ENCODE measurements around the gene HSDL1.
"Not testable (repeated sequence)": the region's sequence is repeated elsewhere in the genome, so short reads cannot be mapped to it uniquely, and the experiment has no call there.

DNA sequence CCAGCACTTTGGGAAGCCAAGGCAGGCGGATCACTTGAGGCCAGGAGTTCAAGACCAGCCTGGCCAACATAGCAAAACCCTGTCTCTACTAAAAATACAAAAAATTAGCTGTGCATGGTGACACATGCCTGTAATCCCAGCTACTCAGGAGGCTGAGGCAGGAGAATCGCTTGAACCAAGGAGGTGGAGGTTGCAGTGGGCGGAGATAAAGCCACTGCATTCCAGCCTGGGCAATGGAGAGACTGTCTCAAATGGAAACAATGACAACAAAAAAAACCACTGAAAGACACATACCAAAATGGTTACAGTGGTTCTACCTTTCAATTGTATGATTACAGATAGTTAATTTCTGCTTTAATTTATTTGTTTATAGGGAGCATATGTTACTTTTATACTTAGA lies 33.0 kb downstream of the HSDL1 start:
- TF ChIP-seq, protein P1, sequence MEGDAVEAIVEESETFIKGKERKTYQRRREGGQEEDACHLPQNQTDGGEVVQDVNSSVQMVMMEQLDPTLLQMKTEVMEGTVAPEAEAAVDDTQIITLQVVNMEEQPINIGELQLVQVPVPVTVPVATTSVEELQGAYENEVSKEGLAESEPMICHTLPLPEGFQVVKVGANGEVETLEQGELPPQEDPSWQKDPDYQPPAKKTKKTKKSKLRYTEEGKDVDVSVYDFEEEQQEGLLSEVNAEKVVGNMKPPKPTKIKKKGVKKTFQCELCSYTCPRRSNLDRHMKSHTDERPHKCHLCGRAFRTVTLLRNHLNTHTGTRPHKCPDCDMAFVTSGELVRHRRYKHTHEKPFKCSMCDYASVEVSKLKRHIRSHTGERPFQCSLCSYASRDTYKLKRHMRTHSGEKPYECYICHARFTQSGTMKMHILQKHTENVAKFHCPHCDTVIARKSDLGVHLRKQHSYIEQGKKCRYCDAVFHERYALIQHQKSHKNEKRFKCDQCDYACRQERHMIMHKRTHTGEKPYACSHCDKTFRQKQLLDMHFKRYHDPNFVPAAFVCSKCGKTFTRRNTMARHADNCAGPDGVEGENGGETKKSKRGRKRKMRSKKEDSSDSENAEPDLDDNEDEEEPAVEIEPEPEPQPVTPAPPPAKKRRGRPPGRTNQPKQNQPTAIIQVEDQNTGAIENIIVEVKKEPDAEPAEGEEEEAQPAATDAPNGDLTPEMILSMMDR (IDR thresholded peaks at IDR 0.05; ENCODE audit: borderline replicate concordance, extremely low read depth, low read length, poor library complexity, severe bottlenecking): not testable (repeated sequence)
- TF ChIP-seq EZH2 (IDR thresholded peaks at IDR 0.05; ENCODE audit: borderline replicate concordance, low read depth, low read length, severe bottlenecking): not testable (repeated sequence)
